ENCODE results near the gene NUAK1. TPM values are rescaled to one million over a fixed set of nuclear protein-coding genes. Genes with fewer than 3 reads are reported as not detected.

Gene NUAK1
- total RNA-seq, 1 experiment from 2014 or later, result 10.1 TPM

- peak overlapping the region in 2 of 3 experiments; percentile 8 to 90; a peak in 3 of 7 replicates for H3K27ac Mint-ChIP-seq
- Histone ChIP-seq H3K27me3 (ENCODE audit: insufficient read depth, low read length) (no peaks in the 10 kb centered on the region), H3K14ac (ENCODE audit: insufficient read depth, low read length) (peak overlapping the region; percentile 62), H3K4ac (ENCODE audit: low read depth, low read length) (no peak overlapping the region), H2BK12ac (ENCODE audit: insufficient read length, low read depth, low read length) (peak overlapping the region; percentile 51), H2BK5ac (ENCODE audit: insufficient read length, low read length) (no peak overlapping the region), H4K91ac (ENCODE audit: insufficient read length, low read depth, low read length) (no peak overlapping the region), H3K79me1 (ENCODE audit: insufficient read depth, low read depth, low read length, poor library complexity, severe bottlenecking) (no peaks in the 10 kb centered on the region), H3K9ac (ENCODE audit: extremely low read depth, insufficient read length, low read length) (no peak overlapping the region), H3K23me2 (ENCODE audit: insufficient read length, low read depth, low read length, poor library complexity, severe bottlenecking) (peaks cover 11% of the 10 kb centered on the region), H3K56ac (ENCODE audit: insufficient read length, low read depth, low read length) (no peak overlapping the region), H3K23ac (ENCODE audit: insufficient read length, low read depth, low read length) (no peak overlapping the region), H2BK120ac (ENCODE audit: low read depth, low read length, poor library complexity, severe bottlenecking) (no peak overlapping the region), H2AK5ac (ENCODE audit: insufficient read length, low read length) (peak overlapping the region; percentile 80), H4K8ac (replicated peaks; ENCODE audit: insufficient read length, low read depth, low read length) (no peak overlapping the region), H2AFZ (ENCODE audit: low read length) (no peak overlapping the region), H3K4me1 (ENCODE audit: insufficient read depth, low read length) (peaks cover 23% of the 10 kb centered on the region), H2BK20ac (ENCODE audit: low read depth, low read length, poor library complexity, severe bottlenecking) (no peak overlapping the region), H3K18ac (ENCODE audit: insufficient read length, low read depth, low read length) (peak overlapping the region; percentile 50), H4K20me1 (ENCODE audit: control insufficient read depth, insufficient read depth, insufficient read length) (peaks cover 3% of the 10 kb centered on the region), H4K5ac (ENCODE audit: insufficient read length, low read depth, low read length) (peak overlapping the region; percentile 75), H3K27ac (ENCODE audit: insufficient read length, low read depth, low read length) (peak overlapping the region; percentile 72), H3K79me2 (ENCODE audit: insufficient read depth, low read length) (peaks cover 16% of the 10 kb centered on the region; the same call in 1 of the 2 replicates), H3T11ph (ENCODE audit: low read length) (no peak overlapping the region), H3K9me3 (ENCODE audit: control insufficient read depth, low read depth, low read length) (no peaks in the 10 kb centered on the region), H2BK15ac (ENCODE audit: low read depth, low read length) (no peak overlapping the region), H3K4me2 (ENCODE audit: insufficient read depth, insufficient read length, low read length) (no peak overlapping the region)
- H3K4me3 Mint-ChIP-seq, result no peak overlapping the region; a peak in 1 of 5 replicates
- H3K4me1 Mint-ChIP-seq, result peaks cover 78 to 79% of the 10 kb centered on the region in 2 experiments
- no peaks in the 10 kb centered on the region for H3K9me3 Mint-ChIP-seq
- no peak for DNase-seq
- no peaks in the 10 kb centered on the region; a peak in 1 of 7 replicates for H3K36me3 Mint-ChIP-seq (ENCODE audit: insufficient read depth in 1 of 3, low read depth in 3 of 3)
- peaks cover 13% of the 10 kb centered on the region for H3K27me3 Mint-ChIP-seq (ENCODE audit: low read depth)
- TF ChIP-seq CTCF (conservative IDR thresholded peaks at IDR 0.05), result no peak
- WGBS (ENCODE audit: extremely low coverage, insufficient read length, low lambda C conversion rate), result no CpG with 5 or more reads among the region's 3 CpGs
These were observed 4.3 kb downstream of the NUAK1 start for GRCh38 chr12:106134294-106134949.

All from H9 (cell line).